ENCODE measurements around the gene CRIP2.

- no peak for TF ChIP-seq CTCF (IDR thresholded peaks at IDR 0.05)
- TF ChIP-seq POLR2A (IDR thresholded peaks at IDR 0.05), result no peak
Observed at GRCh38 chr14:105467249-105467941, 7.2 kb upstream of the CRIP2 start.
